Esophagus squamous epithelium (tissue), 4 donors: Measurements from ENCODE around the gene DUSP6.

Source experiments
- POLR2A ChIP-seq, 4 donors: fragments of 450-650 bp; IDR thresholded peaks; one replicate each; pipeline ENCODE4 v1.6.1; 2017; ENCODE audit warnings: antibody characterized with exemption in 4 of 4, mild to moderate bottlenecking in 4 of 4, moderate library complexity in 3 of 4
- TF ChIP-seq, protein P1 (sequence below), 6 experiments: fragments of 450-650 bp in 4 of 6; fragments of 200-600 bp in 2 of 6; sonication (generic) in 2 of 6; IDR thresholded peaks; one replicate each; pipeline ENCODE4 v1.5.1; 2016 to 2019; ENCODE audit warnings: antibody characterized with exemption in 6 of 6, mild to moderate bottlenecking in 4 of 6, moderate library complexity in 4 of 6

DNA sequence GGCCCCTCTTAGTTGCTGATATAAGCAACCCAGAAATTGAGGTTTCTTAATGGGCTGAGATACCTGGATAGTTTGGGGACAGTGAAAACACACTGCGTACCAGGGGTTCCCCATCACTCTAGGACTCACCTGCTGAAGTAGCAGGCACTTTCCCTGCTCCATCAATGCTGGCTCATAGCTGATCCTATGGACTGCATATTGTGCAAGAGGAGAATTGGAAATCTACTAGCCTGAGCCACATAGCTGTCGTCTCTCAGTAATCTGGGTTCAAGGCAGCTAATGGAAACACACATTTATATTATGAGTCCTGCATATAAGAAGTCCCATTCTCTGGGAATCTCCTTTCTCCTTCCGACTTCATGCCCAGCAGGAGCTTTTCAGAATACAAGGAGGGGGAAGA, 7.3 kb upstream of the DUSP6 start:
- no peak for TF ChIP-seq POLR2A (IDR thresholded peaks at IDR 0.05)
- TF ChIP-seq, protein P1, sequence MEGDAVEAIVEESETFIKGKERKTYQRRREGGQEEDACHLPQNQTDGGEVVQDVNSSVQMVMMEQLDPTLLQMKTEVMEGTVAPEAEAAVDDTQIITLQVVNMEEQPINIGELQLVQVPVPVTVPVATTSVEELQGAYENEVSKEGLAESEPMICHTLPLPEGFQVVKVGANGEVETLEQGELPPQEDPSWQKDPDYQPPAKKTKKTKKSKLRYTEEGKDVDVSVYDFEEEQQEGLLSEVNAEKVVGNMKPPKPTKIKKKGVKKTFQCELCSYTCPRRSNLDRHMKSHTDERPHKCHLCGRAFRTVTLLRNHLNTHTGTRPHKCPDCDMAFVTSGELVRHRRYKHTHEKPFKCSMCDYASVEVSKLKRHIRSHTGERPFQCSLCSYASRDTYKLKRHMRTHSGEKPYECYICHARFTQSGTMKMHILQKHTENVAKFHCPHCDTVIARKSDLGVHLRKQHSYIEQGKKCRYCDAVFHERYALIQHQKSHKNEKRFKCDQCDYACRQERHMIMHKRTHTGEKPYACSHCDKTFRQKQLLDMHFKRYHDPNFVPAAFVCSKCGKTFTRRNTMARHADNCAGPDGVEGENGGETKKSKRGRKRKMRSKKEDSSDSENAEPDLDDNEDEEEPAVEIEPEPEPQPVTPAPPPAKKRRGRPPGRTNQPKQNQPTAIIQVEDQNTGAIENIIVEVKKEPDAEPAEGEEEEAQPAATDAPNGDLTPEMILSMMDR (IDR thresholded peaks at IDR 0.05): no peak
